NCI-H345 (cell line): ENCODE measurements around the gene EMC8.

Experiments used
- DNase-seq: peaks from one replicate; lab custom pipeline; 2025; lab: John Stamatoyannopoulos, UW

Gene EMC8

GRCh38 chr16:85783441-85783840 is 15.9 kb downstream of the EMC8 start:
- no peak for DNase-seq

- no peak for DNase-seq
Measured at GRCh38 chr16:85782451-85782850, 16.9 kb downstream of the EMC8 start.

- DNase-seq, result no peak
Measured at GRCh38 chr16:85781695-85782370, 17.5 kb downstream of the EMC8 start.

GRCh38 chr16:85781156-85781555 is 18.2 kb downstream of the EMC8 start:
- no peak for DNase-seq

- DNase-seq, result no peak
Measured at GRCh38 chr16:85780281-85780680, 19.1 kb downstream of the EMC8 start.

GRCh38 chr16:85778873-85779272 is 20.5 kb downstream of the EMC8 start:
- no peak for DNase-seq

- DNase-seq, result no peak
Measured at GRCh38 chr16:85777583-85778310, 21.6 kb downstream of the EMC8 start.

- DNase-seq, result no peak
Measured at GRCh38 chr16:85774811-85775210, 24.5 kb downstream of the EMC8 start.

- DNase-seq, result no peak
Measured at GRCh38 chr16:85774136-85774535, 25.2 kb downstream of the EMC8 start.

GRCh38 chr16:85773044-85773443 is 26.3 kb downstream of the EMC8 start:
- DNase-seq, result no peak

GRCh38 chr16:85770741-85771140 is 28.6 kb downstream of the EMC8 start:
- no peak for DNase-seq

- DNase-seq, result no peak
Measured at GRCh38 chr16:85768199-85768598, 31.1 kb downstream of the EMC8 start.

- DNase-seq, result no peak
Measured at GRCh38 chr16:85767531-85767930, 31.8 kb downstream of the EMC8 start.

- no peak for DNase-seq
Measured at GRCh38 chr16:85765767-85766166, 33.6 kb downstream of the EMC8 start.

- DNase-seq, result no peak
Measured at GRCh38 chr16:85765211-85765610, 34.1 kb downstream of the EMC8 start.

GRCh38 chr16:85763616-85764015 is 35.7 kb downstream of the EMC8 start:
- no peak for DNase-seq

GRCh38 chr16:85762970-85763369 is 36.4 kb downstream of the EMC8 start:
- DNase-seq, result no peak

- no peak for DNase-seq
Measured at GRCh38 chr16:85761861-85762260, 37.5 kb downstream of the EMC8 start.

- no peak for DNase-seq
Measured at GRCh38 chr16:85759631-85760419, 39.5 kb downstream of the EMC8 start.

- DNase-seq, result no peak
Measured at GRCh38 chr16:85759136-85759535, 40.2 kb downstream of the EMC8 start.

- DNase-seq, result no peak
Measured at GRCh38 chr16:85757341-85757822, 42.0 kb downstream of the EMC8 start.

GRCh38 chr16:85755929-85756768 is 43.2 kb downstream of the EMC8 start:
- DNase-seq, result no peak
